ENCODE results near the gene GTF3C1. TPM values are rescaled to one million over a fixed set of nuclear protein-coding genes. Genes with fewer than 3 reads are reported as not detected.
A peak's percentile ranks its signal among the peaks of the same experiment; 100 is the strongest.

Gene GTF3C1
- total RNA-seq, 1 experiment from 2014 or later: 46.6 TPM

GRCh38 chr16:27526180-27526579 is 23.5 kb downstream of the GTF3C1 start:
- Histone ChIP-seq H3K9ac (ENCODE audit: low read length) (no peak overlapping the region), H3K27me3 (ENCODE audit: low read length) (no peaks in the 10 kb centered on the region), H3K4me3 (ENCODE audit: low read length) (no peak overlapping the region), H4K20me1 (ENCODE audit: insufficient read depth, low read depth, low read length) (no peaks in the 10 kb centered on the region), H3K4me1 (ENCODE audit: low read length) (no peaks in the 10 kb centered on the region), H3K9me3 (ENCODE audit: low read length) (no peaks in the 10 kb centered on the region), H3K4me2 (ENCODE audit: low read depth, low read length, poor library complexity, severe bottlenecking) (no peak overlapping the region), H3K9me2 (replicated peaks; ENCODE audit: insufficient read depth, low read length) (no peaks in the 10 kb centered on the region), H2AFZ (ENCODE audit: low read length) (no peak overlapping the region), H3K27ac (ENCODE audit: low read length) (no peak overlapping the region), H3K36me3 (ENCODE audit: insufficient read depth, low read length) (peaks cover 12% of the 10 kb centered on the region; the same call in 1 of the 2 replicates), H3K79me2 (ENCODE audit: low read length) (no peaks in the 10 kb centered on the region)
- no peak for DNase-seq

GRCh38 chr16:27522173-27522707 is 27.5 kb downstream of the GTF3C1 start:
- H3K79me2 ChIP-seq (ENCODE audit: low read length): no peaks in the 10 kb centered on the region
- no peak overlapping the region for H2AFZ ChIP-seq (ENCODE audit: low read length)
- H3K36me3 ChIP-seq (ENCODE audit: insufficient read depth, low read length): peaks cover 12% of the 10 kb centered on the region; the same call in 1 of the 2 replicates
- H3K9me3 ChIP-seq (ENCODE audit: low read length): no peaks in the 10 kb centered on the region
- DNase-seq: no peak
- no peak overlapping the region for H3K4me2 ChIP-seq (ENCODE audit: low read depth, low read length, poor library complexity, severe bottlenecking)
- H3K9ac ChIP-seq (ENCODE audit: low read length): no peak overlapping the region
- H3K27ac ChIP-seq (ENCODE audit: low read length): no peak overlapping the region
- peaks cover 4% of the 10 kb centered on the region for H3K4me1 ChIP-seq (ENCODE audit: low read length)
- no peaks in the 10 kb centered on the region for H3K9me2 ChIP-seq (replicated peaks; ENCODE audit: insufficient read depth, low read length)
- H3K4me3 ChIP-seq (ENCODE audit: low read length): no peak overlapping the region
- no peaks in the 10 kb centered on the region for H3K27me3 ChIP-seq (ENCODE audit: low read length)
- H4K20me1 ChIP-seq (ENCODE audit: insufficient read depth, low read depth, low read length): no peaks in the 10 kb centered on the region

GRCh38 chr16:27520982-27521673 is 28.6 kb downstream of the GTF3C1 start:
- no peak for DNase-seq
- H3K36me3 ChIP-seq (ENCODE audit: insufficient read depth, low read length): peaks cover 9% of the 10 kb centered on the region; the same call in 1 of the 2 replicates

GRCh38 chr16:27518226-27518625 is 31.5 kb downstream of the GTF3C1 start:
- Histone ChIP-seq H3K9me2 (replicated peaks; ENCODE audit: insufficient read depth, low read length) (no peaks in the 10 kb centered on the region), H3K79me2 (ENCODE audit: low read length) (0 out of 2 replicates have a peak, but pooled peaks cover 5% of the 10 kb centered on the region), H3K4me2 (ENCODE audit: low read depth, low read length, poor library complexity, severe bottlenecking) (no peak overlapping the region), H3K9ac (ENCODE audit: low read length) (no peak overlapping the region), H3K9me3 (ENCODE audit: low read length) (no peaks in the 10 kb centered on the region), H3K27me3 (ENCODE audit: low read length) (no peaks in the 10 kb centered on the region), H4K20me1 (ENCODE audit: insufficient read depth, low read depth, low read length) (no peaks in the 10 kb centered on the region), H2AFZ (ENCODE audit: low read length) (no peak overlapping the region), H3K4me3 (ENCODE audit: low read length) (no peak overlapping the region), H3K4me1 (ENCODE audit: low read length) (peaks cover 18% of the 10 kb centered on the region), H3K36me3 (ENCODE audit: insufficient read depth, low read length) (peaks cover 9% of the 10 kb centered on the region; the same call in 1 of the 2 replicates), H3K27ac (ENCODE audit: low read length) (no peak overlapping the region)
- no peak for DNase-seq

More at GRCh38 chr16:27520982-27521673, 28.6 kb downstream of the GTF3C1 start:
- no peaks in the 10 kb centered on the region for H3K79me2 ChIP-seq (ENCODE audit: low read length)
- H2AFZ ChIP-seq (ENCODE audit: low read length): no peak overlapping the region
- H3K9me2 ChIP-seq (replicated peaks; ENCODE audit: insufficient read depth, low read length): no peaks in the 10 kb centered on the region
- H3K9me3 ChIP-seq (ENCODE audit: low read length): no peaks in the 10 kb centered on the region
- H3K27me3 ChIP-seq (ENCODE audit: low read length): no peaks in the 10 kb centered on the region
- H3K4me3 ChIP-seq (ENCODE audit: low read length): no peak overlapping the region
- H3K27ac ChIP-seq (ENCODE audit: low read length): no peak overlapping the region
- H4K20me1 ChIP-seq (ENCODE audit: insufficient read depth, low read depth, low read length): no peaks in the 10 kb centered on the region
- no peak overlapping the region for H3K9ac ChIP-seq (ENCODE audit: low read length)
- no peak overlapping the region for H3K4me2 ChIP-seq (ENCODE audit: low read depth, low read length, poor library complexity, severe bottlenecking)
- H3K4me1 ChIP-seq (ENCODE audit: low read length): peaks cover 4% of the 10 kb centered on the region

GRCh38 chr16:27517664-27518063 is 32.0 kb downstream of the GTF3C1 start:
- no peaks in the 10 kb centered on the region for H4K20me1 ChIP-seq (ENCODE audit: insufficient read depth, low read depth, low read length)
- no peaks in the 10 kb centered on the region for H3K27me3 ChIP-seq (ENCODE audit: low read length)
- H3K27ac ChIP-seq (ENCODE audit: low read length): no peak overlapping the region
- no peak overlapping the region for H3K4me3 ChIP-seq (ENCODE audit: low read length)
- no peak for DNase-seq
- H3K9me3 ChIP-seq (ENCODE audit: low read length): no peaks in the 10 kb centered on the region
- H2AFZ ChIP-seq (ENCODE audit: low read length): no peak overlapping the region
- peaks cover 18% of the 10 kb centered on the region for H3K4me1 ChIP-seq (ENCODE audit: low read length)
- H3K4me2 ChIP-seq (ENCODE audit: low read depth, low read length, poor library complexity, severe bottlenecking): no peak overlapping the region
- no peak overlapping the region for H3K9ac ChIP-seq (ENCODE audit: low read length)
- H3K36me3 ChIP-seq (ENCODE audit: insufficient read depth, low read length): peaks cover 6% of the 10 kb centered on the region; the same call in 1 of the 2 replicates
- H3K79me2 ChIP-seq (ENCODE audit: low read length): 0 out of 2 replicates have a peak, but pooled peaks cover 5% of the 10 kb centered on the region
- no peaks in the 10 kb centered on the region for H3K9me2 ChIP-seq (replicated peaks; ENCODE audit: insufficient read depth, low read length)

- DNase-seq: no peak
- H2AFZ ChIP-seq (ENCODE audit: low read length): no peak overlapping the region
- peaks cover 18% of the 10 kb centered on the region for H3K4me1 ChIP-seq (ENCODE audit: low read length)
- H3K9me3 ChIP-seq (ENCODE audit: low read length): no peaks in the 10 kb centered on the region
- no peak overlapping the region for H3K4me2 ChIP-seq (ENCODE audit: low read depth, low read length, poor library complexity, severe bottlenecking)
- no peak overlapping the region for H3K27ac ChIP-seq (ENCODE audit: low read length)
- H3K36me3 ChIP-seq (ENCODE audit: insufficient read depth, low read length): peaks cover 7% of the 10 kb centered on the region; the same call in 1 of the 2 replicates
- no peaks in the 10 kb centered on the region for H3K27me3 ChIP-seq (ENCODE audit: low read length)
- no peak overlapping the region for H3K4me3 ChIP-seq (ENCODE audit: low read length)
- H3K9me2 ChIP-seq (replicated peaks; ENCODE audit: insufficient read depth, low read length): no peaks in the 10 kb centered on the region
- no peaks in the 10 kb centered on the region for H4K20me1 ChIP-seq (ENCODE audit: insufficient read depth, low read depth, low read length)
- H3K9ac ChIP-seq (ENCODE audit: low read length): no peak overlapping the region
- H3K79me2 ChIP-seq (ENCODE audit: low read length): 0 out of 2 replicates have a peak, but pooled peaks cover 5% of the 10 kb centered on the region
These were observed 33.3 kb downstream of the GTF3C1 start for GRCh38 chr16:27516365-27516764.

- Histone ChIP-seq H3K9me3 (ENCODE audit: low read length) (no peaks in the 10 kb centered on the region), H3K36me3 (ENCODE audit: insufficient read depth, low read length) (peaks cover 9% of the 10 kb centered on the region; the same call in 1 of the 2 replicates), H2AFZ (ENCODE audit: low read length) (no peak overlapping the region), H3K79me2 (ENCODE audit: low read length) (0 out of 2 replicates have a peak, but pooled peaks cover 5% of the 10 kb centered on the region), H3K27me3 (ENCODE audit: low read length) (no peaks in the 10 kb centered on the region), H3K4me1 (ENCODE audit: low read length) (peaks cover 18% of the 10 kb centered on the region), H3K4me3 (ENCODE audit: low read length) (no peak overlapping the region), H3K27ac (ENCODE audit: low read length) (no peak overlapping the region), H3K9me2 (replicated peaks; ENCODE audit: insufficient read depth, low read length) (no peaks in the 10 kb centered on the region), H4K20me1 (ENCODE audit: insufficient read depth, low read depth, low read length) (no peaks in the 10 kb centered on the region), H3K4me2 (ENCODE audit: low read depth, low read length, poor library complexity, severe bottlenecking) (no peak overlapping the region), H3K9ac (ENCODE audit: low read length) (no peak overlapping the region)
- peak; percentile 87 for DNase-seq
These were observed 33.8 kb downstream of the GTF3C1 start for GRCh38 chr16:27515874-27516353.

- Histone ChIP-seq H3K4me2 (ENCODE audit: low read depth, low read length, poor library complexity, severe bottlenecking) (peak overlapping the region; percentile 37), H4K20me1 (ENCODE audit: insufficient read depth, low read depth, low read length) (no peaks in the 10 kb centered on the region), H3K4me1 (ENCODE audit: low read length) (peaks cover 18% of the 10 kb centered on the region), H3K9ac (ENCODE audit: low read length) (no peak overlapping the region), H3K36me3 (ENCODE audit: insufficient read depth, low read length) (peaks cover 9% of the 10 kb centered on the region; the same call in 1 of the 2 replicates), H3K4me3 (ENCODE audit: low read length) (no peak overlapping the region), H2AFZ (ENCODE audit: low read length) (no peak overlapping the region), H3K27ac (ENCODE audit: low read length) (no peak overlapping the region), H3K9me2 (replicated peaks; ENCODE audit: insufficient read depth, low read length) (no peaks in the 10 kb centered on the region), H3K27me3 (ENCODE audit: low read length) (no peaks in the 10 kb centered on the region), H3K9me3 (ENCODE audit: low read length) (no peaks in the 10 kb centered on the region), H3K79me2 (ENCODE audit: low read length) (0 out of 2 replicates have a peak, but pooled peaks cover 5% of the 10 kb centered on the region)
- no peak for DNase-seq
These were observed 34.9 kb downstream of the GTF3C1 start for GRCh38 chr16:27514806-27515205.
